ENCODE measurements around the gene EPS15.

DNA sequence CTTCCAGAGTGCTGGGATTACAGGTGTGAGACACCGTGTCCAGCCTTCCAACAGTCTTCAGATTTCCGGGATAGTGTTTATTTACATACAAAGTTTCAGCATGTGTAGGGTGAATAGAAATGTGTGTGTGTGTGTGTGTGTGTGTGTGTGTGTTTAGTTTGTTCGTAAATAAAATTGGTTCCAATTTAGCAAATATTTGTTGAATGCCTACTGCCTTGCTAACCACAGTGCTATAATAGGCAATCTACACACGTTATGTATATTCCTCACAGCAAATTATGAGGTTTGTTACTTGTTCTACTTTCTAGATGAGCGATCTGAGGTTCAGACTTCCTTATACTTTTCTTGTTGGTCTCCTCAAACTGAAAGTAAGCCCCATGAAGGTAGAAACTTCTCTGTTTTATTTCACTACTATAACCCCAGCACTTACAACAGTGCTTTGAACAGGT is 32.8 kb upstream of the EPS15 start:
- TF ChIP-seq, protein P1, sequence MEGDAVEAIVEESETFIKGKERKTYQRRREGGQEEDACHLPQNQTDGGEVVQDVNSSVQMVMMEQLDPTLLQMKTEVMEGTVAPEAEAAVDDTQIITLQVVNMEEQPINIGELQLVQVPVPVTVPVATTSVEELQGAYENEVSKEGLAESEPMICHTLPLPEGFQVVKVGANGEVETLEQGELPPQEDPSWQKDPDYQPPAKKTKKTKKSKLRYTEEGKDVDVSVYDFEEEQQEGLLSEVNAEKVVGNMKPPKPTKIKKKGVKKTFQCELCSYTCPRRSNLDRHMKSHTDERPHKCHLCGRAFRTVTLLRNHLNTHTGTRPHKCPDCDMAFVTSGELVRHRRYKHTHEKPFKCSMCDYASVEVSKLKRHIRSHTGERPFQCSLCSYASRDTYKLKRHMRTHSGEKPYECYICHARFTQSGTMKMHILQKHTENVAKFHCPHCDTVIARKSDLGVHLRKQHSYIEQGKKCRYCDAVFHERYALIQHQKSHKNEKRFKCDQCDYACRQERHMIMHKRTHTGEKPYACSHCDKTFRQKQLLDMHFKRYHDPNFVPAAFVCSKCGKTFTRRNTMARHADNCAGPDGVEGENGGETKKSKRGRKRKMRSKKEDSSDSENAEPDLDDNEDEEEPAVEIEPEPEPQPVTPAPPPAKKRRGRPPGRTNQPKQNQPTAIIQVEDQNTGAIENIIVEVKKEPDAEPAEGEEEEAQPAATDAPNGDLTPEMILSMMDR (IDR thresholded peaks at IDR 0.05): no peak
- no peak for TF ChIP-seq POLR2A (IDR thresholded peaks at IDR 0.05)

All from adrenal gland (tissue), 5 donors.